ENCODE data around the gene PRM1. TPM values are rescaled to one million over a fixed set of nuclear protein-coding genes. Genes with fewer than 3 reads are reported as not detected.

PRM1 gene
- total and polyA plus RNA-seq, 8 donors: not detected

GRCh38 chr16:11258553-11259492 is 22.3 kb downstream of the PRM1 start:
- intact Hi-C loops (cut with DNase I; ENCODE audit: low total_unique reads): loop anchor here (5.0 to 10.0 kb wide), 2 partner anchors 134 to 287 kb away; no protein-coding TSS in a partner anchor
- Histone ChIP-seq H3K9me3 (no peaks in the 10 kb centered on the region), H3K27me3 (no peaks in the 10 kb centered on the region), H3K4me3 (peak overlapping the region in 2 of 4 donors; percentile 7 to 25), H3K4me1 (peaks cover 26 to 57% (median 36%) of the 10 kb centered on the region in 4 donors), H3K36me3 (peaks cover 0 to 6% (median 0%) of the 10 kb centered on the region in 4 donors), H3K27ac (peak overlapping the region; percentile 59 to 86 (median 65))
- peak; percentile 53 to 83 for DNase-seq
- TF ChIP-seq, protein P1, sequence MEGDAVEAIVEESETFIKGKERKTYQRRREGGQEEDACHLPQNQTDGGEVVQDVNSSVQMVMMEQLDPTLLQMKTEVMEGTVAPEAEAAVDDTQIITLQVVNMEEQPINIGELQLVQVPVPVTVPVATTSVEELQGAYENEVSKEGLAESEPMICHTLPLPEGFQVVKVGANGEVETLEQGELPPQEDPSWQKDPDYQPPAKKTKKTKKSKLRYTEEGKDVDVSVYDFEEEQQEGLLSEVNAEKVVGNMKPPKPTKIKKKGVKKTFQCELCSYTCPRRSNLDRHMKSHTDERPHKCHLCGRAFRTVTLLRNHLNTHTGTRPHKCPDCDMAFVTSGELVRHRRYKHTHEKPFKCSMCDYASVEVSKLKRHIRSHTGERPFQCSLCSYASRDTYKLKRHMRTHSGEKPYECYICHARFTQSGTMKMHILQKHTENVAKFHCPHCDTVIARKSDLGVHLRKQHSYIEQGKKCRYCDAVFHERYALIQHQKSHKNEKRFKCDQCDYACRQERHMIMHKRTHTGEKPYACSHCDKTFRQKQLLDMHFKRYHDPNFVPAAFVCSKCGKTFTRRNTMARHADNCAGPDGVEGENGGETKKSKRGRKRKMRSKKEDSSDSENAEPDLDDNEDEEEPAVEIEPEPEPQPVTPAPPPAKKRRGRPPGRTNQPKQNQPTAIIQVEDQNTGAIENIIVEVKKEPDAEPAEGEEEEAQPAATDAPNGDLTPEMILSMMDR (IDR thresholded peaks at IDR 0.05): no peak
- TF ChIP-seq POLR2AphosphoS5 (IDR thresholded peaks at IDR 0.05): peak in 1 of 3 donors; percentile 28
- 21 to 32% (median 28%) methylated on average over 12 to 15 of the region's 15 CpGs for WGBS, 5 donors

- 18 to 35% (median 26%) methylated on average over 16 to 21 of the region's 21 CpGs for WGBS, 5 donors
- intact Hi-C loops (cut with DNase I; ENCODE audit: low total_unique reads): loop anchor here (5.0 to 10.0 kb wide), 2 partner anchors 133 to 285 kb away; no protein-coding TSS in a partner anchor
- peak overlapping the region; percentile 92 to 99 (median 98) for H3K27ac ChIP-seq
- no peaks in the 10 kb centered on the region for H3K27me3 ChIP-seq
- H3K9me3 ChIP-seq: no peaks in the 10 kb centered on the region
- H3K4me1 ChIP-seq: peaks cover 31 to 57% (median 46%) of the 10 kb centered on the region in 4 donors
- peak overlapping the region; percentile 61 to 89 (median 75) for H3K4me3 ChIP-seq
- DNase-seq: peak; percentile 74 to 93
- H3K36me3 ChIP-seq: peaks cover 0 to 19% (median 0%) of the 10 kb centered on the region in 4 donors
- no peak for TF ChIP-seq POLR2A (IDR thresholded peaks at IDR 0.05)
- TF ChIP-seq, protein P1 (IDR thresholded peaks at IDR 0.05): peak in 5 of 7 experiments; percentile 56 to 79 (median 67)
These were observed 23.8 kb downstream of the PRM1 start for GRCh38 chr16:11257131-11257938.

- WGBS, 5 donors: 0 to 5% (median 1%) methylated on average over 4 to 32 of the region's 32 CpGs
- peak; percentile 69 to 83 for DNase-seq
- Histone ChIP-seq H3K4me1 (peaks cover 31 to 57% (median 46%) of the 10 kb centered on the region in 4 donors), H3K27ac (peak overlapping the region; percentile 92 to 99 (median 98)), H3K36me3 (peaks cover 0 to 20% (median 0%) of the 10 kb centered on the region in 4 donors), H3K9me3 (no peaks in the 10 kb centered on the region), H3K4me3 (peak overlapping the region; percentile 61 to 89 (median 75)), H3K27me3 (no peaks in the 10 kb centered on the region)
- intact Hi-C loops (cut with DNase I; ENCODE audit: low total_unique reads): loop anchor here (5.0 to 10.0 kb wide), 2 partner anchors 132 to 284 kb away; no protein-coding TSS in a partner anchor
- TF ChIP-seq, protein P1 (IDR thresholded peaks at IDR 0.05): no peak
- TF ChIP-seq EP300 (IDR thresholded peaks at IDR 0.05) (no peak), POLR2A (IDR thresholded peaks at IDR 0.05) (no peak), POLR2AphosphoS5 (IDR thresholded peaks at IDR 0.05) (no peak)
These were observed 24.4 kb downstream of the PRM1 start for GRCh38 chr16:11256661-11257130.
